Keratinocyte (primary cell): ENCODE data around the gene VASH2. TPM values are rescaled to one million over a fixed set of nuclear protein-coding genes. Genes with fewer than 3 reads are reported as not detected.

Experiments
- DNase-seq: peaks from one replicate; pipeline ENCODE4 v3.0.0-alpha.2; 2011; ENCODE audit warnings: low read depth, missing footprints, low spot score
- FAIRE-seq: peaks from 2 replicates; lab custom pipeline; 2011; peaks lifted over from hg19 to GRCh38; lab: Jason Lieb, UNC
- H2AFZ ChIP-seq: 2 replicates; pipeline ENCODE4 v1.6.0; 2012; ENCODE audit warnings: low read length, control low read depth, inconsistent platforms; ENCODE audit not compliant: control insufficient read depth
- H3K27ac ChIP-seq: 2 replicates; pipeline ENCODE4 v1.5.1; 2011; ENCODE audit warnings: low read length; ENCODE audit not compliant: control insufficient read depth, insufficient read depth
- H3K27me3 ChIP-seq: 3 replicates; pipeline ENCODE4 v1.6.0; 2011; ENCODE audit warnings: low read length; ENCODE audit not compliant: control insufficient read depth, insufficient read depth; ENCODE audit errors: extremely low read depth
- H3K36me3 ChIP-seq, 2 experiments: 2 replicates in 1 of 2; 3 replicates in 1 of 2; pipeline ENCODE4 v1.5.1; 2011; ENCODE audit warnings: low read length in 2 of 2, mild to moderate bottlenecking in 1 of 2; ENCODE audit not compliant: control insufficient read depth in 2 of 2, insufficient read depth in 2 of 2; ENCODE audit errors: extremely low read depth in 1 of 2
- H3K4me1 ChIP-seq: 3 replicates; pipeline ENCODE4 v1.5.1; 2011; ENCODE audit warnings: low read length; ENCODE audit not compliant: control insufficient read depth, insufficient read depth; ENCODE audit errors: extremely low read depth
- H3K4me2 ChIP-seq: 3 replicates; pipeline ENCODE4 v1.6.0; 2011; ENCODE audit warnings: low read depth, low read length; ENCODE audit not compliant: control insufficient read depth, insufficient read depth; ENCODE audit errors: extremely low read depth
- H3K4me3 ChIP-seq, 3 experiments: fragments of 200-600 bp in 1 of 3; sonication (generic) in 1 of 3; 2 replicates in 2 of 3; 3 replicates in 1 of 3; pipeline ENCODE4 v1.5.1; 2011 to 2016; ENCODE audit warnings: low read length in 3 of 3, mild to moderate bottlenecking in 3 of 3, control low read depth in 2 of 3, inconsistent platforms in 1 of 3, low read depth in 1 of 3, mixed read lengths in 1 of 3, mixed run types in 1 of 3, moderate library complexity in 1 of 3; ENCODE audit not compliant: control insufficient read depth in 2 of 3, insufficient read depth in 2 of 3; ENCODE audit errors: extremely low read depth in 1 of 3
- H3K79me2 ChIP-seq: 2 replicates; pipeline ENCODE4 v1.6.0; 2012; ENCODE audit warnings: low read length; ENCODE audit not compliant: control insufficient read depth, insufficient read depth
- H3K9ac ChIP-seq: 3 replicates; pipeline ENCODE4 v1.6.0; 2011; ENCODE audit warnings: low read length; ENCODE audit not compliant: control insufficient read depth, insufficient read depth; ENCODE audit errors: extremely low read depth
- H3K9me1 ChIP-seq: 3 replicates; pipeline ENCODE4 v1.6.0; 2011; ENCODE audit warnings: low read length; ENCODE audit not compliant: control insufficient read depth, insufficient read depth; ENCODE audit errors: extremely low read depth
- H3K9me3 ChIP-seq: 2 replicates; pipeline ENCODE4 v1.5.1; 2012; ENCODE audit warnings: low read depth, low read length; ENCODE audit not compliant: control insufficient read depth
- H4K20me1 ChIP-seq: 3 replicates; pipeline ENCODE4 v1.6.0; 2011; ENCODE audit warnings: low read length; ENCODE audit not compliant: control insufficient read depth, insufficient read depth; ENCODE audit errors: extremely low read depth
- CTCF ChIP-seq, 3 experiments: IDR thresholded peaks in 1 of 3; conservative IDR thresholded peaks in 1 of 3; optimal IDR thresholded peaks in 1 of 3; 2 replicates in 2 of 3; 3 replicates in 1 of 3; pipeline versions ENCODE3 to v1.5.1; 2011; ENCODE audit warnings: low read length in 3 of 3, mild to moderate bottlenecking in 3 of 3, moderate library complexity in 2 of 3, control low read depth in 1 of 3, inconsistent platforms in 1 of 3; ENCODE audit not compliant: insufficient read depth in 2 of 3; ENCODE audit errors: extremely low read depth in 1 of 3
- EZH2 ChIP-seq: IDR thresholded peaks from one replicate; pipeline ENCODE4 v1.6.1; 2012; ENCODE audit warnings: inconsistent platforms, mild to moderate bottlenecking, low read length, moderate library complexity
- dilution Hi-C: fragments of 300-500 bp; cut with MboI; formaldehyde crosslinking; loops from one replicate; pipeline ENCODE4 v1.7.0; 2020; ENCODE audit warnings: low sequenced_read_pairs; ENCODE audit not compliant: extremely low pct_ligation_motif_present
- polyA plus RNA-seq, 5 experiments: library from polyadenylated mRNA; depleted of rRNA in 3 of 5; stranded (reverse) in 3 of 5; stranded (forward) in 1 of 5; unstranded in 1 of 5; fragments of >200 nt; gene quantifications; 1 replicate in 1 of 5; 2 replicates in 3 of 5; 3 replicates in 1 of 5; pipeline versions ENCODE4 v1.2.1 to v1.2.3, GENCODE V29; 2011 to 2012; ENCODE audit warnings: missing spikeins in 2 of 5, low read depth in 1 of 5, low replicate concordance in 1 of 5

Gene VASH2
- polyA plus RNA-seq, 1 donor (not counting 4 experiments of a cell fraction or from before 2014, with no cell fraction given), result 0.04 TPM

- H3K36me3 ChIP-seq, result no peaks in the 10 kb centered on the region
- H2AFZ ChIP-seq, result peak overlapping the region; percentile 44
- TF ChIP-seq EZH2 (peak; percentile 87), CTCF (optimal IDR thresholded peaks at IDR 0.05 in 1 of 3, IDR thresholded peaks at IDR 0.05 in 1 of 3, conservative IDR thresholded peaks at IDR 0.05 in 1 of 3; ENCODE audit: extremely low read depth in 1 of 3, insufficient read depth in 2 of 3, low read length in 3 of 3) (no peak)
- peak overlapping the region; percentile 36 to 64 (median 44) for H3K4me3 ChIP-seq
- no peaks in the 10 kb centered on the region for H3K79me2 ChIP-seq
- no peak for DNase-seq
- H3K4me1 ChIP-seq, result peaks cover 6% of the 10 kb centered on the region
- dilution Hi-C loops, result no loop called here
- no peaks in the 10 kb centered on the region for H3K9me3 ChIP-seq
- H3K27ac ChIP-seq, result no peak overlapping the region
- peak overlapping the region; percentile 87 for H3K4me2 ChIP-seq
- no peaks in the 10 kb centered on the region for H3K9me1 ChIP-seq
- H4K20me1 ChIP-seq, result no peaks in the 10 kb centered on the region
- FAIRE-seq, result no peak
- no peak overlapping the region for H3K9ac ChIP-seq
- peaks cover 55% of the 10 kb centered on the region for H3K27me3 ChIP-seq
Observed at GRCh38 chr1:212951126-212951946, 995 bp downstream of the VASH2 start.

GRCh38 chr1:212951947-212952640, 1.8 kb downstream of the VASH2 start:
- H3K4me3 ChIP-seq, result no peak overlapping the region
- TF ChIP-seq CTCF (optimal IDR thresholded peaks at IDR 0.05 in 1 of 3, IDR thresholded peaks at IDR 0.05 in 1 of 3, conservative IDR thresholded peaks at IDR 0.05 in 1 of 3; ENCODE audit: extremely low read depth in 1 of 3, insufficient read depth in 2 of 3, low read length in 3 of 3) (no peak), EZH2 (no peak)
- H3K4me1 ChIP-seq, result peaks cover 6% of the 10 kb centered on the region
- H3K9me1 ChIP-seq, result no peaks in the 10 kb centered on the region
- H3K79me2 ChIP-seq, result no peaks in the 10 kb centered on the region
- H3K9me3 ChIP-seq, result no peaks in the 10 kb centered on the region
- no peak overlapping the region for H2AFZ ChIP-seq
- no peak overlapping the region for H3K27ac ChIP-seq
- no peak overlapping the region for H3K4me2 ChIP-seq
- H3K27me3 ChIP-seq, result peaks cover 57% of the 10 kb centered on the region
- dilution Hi-C loops, result no loop called here
- no peak for FAIRE-seq
- H3K9ac ChIP-seq, result no peak overlapping the region
- H4K20me1 ChIP-seq, result no peaks in the 10 kb centered on the region
- no peak for DNase-seq
- H3K36me3 ChIP-seq, result no peaks in the 10 kb centered on the region
